HG03378 (cell line): Measurements from ENCODE around the gene AARS2.

Experiments used
- ATAC-seq: cut with Tn5 transposase; IDR thresholded peaks from one replicate; pipeline ENCODE4 v1.9.1; 2021; ENCODE audit warnings: mild to moderate bottlenecking, moderate library complexity; ENCODE audit not compliant: unreplicated experiment

AARS2 gene

GRCh38 chr6:44250067-44250717 lies 63.0 kb downstream of the AARS2 start:
- ATAC-seq: no peak
